ENCODE data around the gene GNAI3. TPM values are rescaled to one million over a fixed set of nuclear protein-coding genes. Genes with fewer than 3 reads are reported as not detected.

GNAI3 gene
- total and polyA plus RNA-seq, 2 experiments from 2014 or later = 8.9 to 11.5 TPM

DNA sequence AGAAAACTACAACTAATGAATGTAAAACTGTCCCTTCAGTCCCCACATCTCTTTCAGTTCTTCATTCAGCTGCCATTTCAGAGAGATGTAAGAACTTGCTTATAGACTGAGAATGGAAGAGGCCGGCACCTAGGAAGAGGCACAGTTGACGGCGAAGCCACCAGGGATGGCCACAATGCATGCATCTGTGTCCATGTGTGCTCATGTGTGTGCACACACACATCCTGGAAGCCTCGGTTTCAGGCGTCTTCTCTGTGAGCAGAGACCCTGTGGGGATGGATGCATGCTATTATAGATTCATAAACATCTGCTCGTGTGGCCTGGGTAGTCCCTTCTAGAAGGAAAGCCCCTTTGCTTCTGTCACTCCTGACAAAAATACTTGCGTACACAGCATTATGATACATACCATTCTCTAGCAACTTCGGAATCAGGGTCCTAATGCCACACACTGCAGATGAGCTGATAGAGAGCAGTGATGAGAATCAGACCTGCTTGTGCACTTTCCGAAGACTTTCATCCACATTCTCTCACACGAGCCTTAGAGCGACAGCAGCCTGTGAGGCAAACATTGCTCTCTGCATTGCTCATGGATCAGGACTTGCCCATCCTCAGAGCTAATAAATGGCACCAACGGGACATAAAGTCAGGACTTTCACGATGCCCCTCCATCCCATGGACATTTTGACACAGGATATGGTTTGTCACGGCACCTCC, 21.2 kb upstream of the GNAI3 start:
- H3K9me2 ChIP-seq (replicated peaks; ENCODE audit: insufficient read depth) = no peaks in the 10 kb centered on the region
- H3K27ac ChIP-seq = no peak overlapping the region
- no peaks in the 10 kb centered on the region for H3K79me2 ChIP-seq
- no peaks in the 10 kb centered on the region for H3K27me3 ChIP-seq
- no peaks in the 10 kb centered on the region for H4K20me1 ChIP-seq (ENCODE audit: insufficient read depth, poor library complexity, severe bottlenecking)
- H3K4me3 ChIP-seq = no peak overlapping the region
- no peak for DNase-seq (ENCODE audit: low spot score)
- H3K36me3 ChIP-seq (replicated peaks; ENCODE audit: insufficient read depth, low read depth) = no peaks in the 10 kb centered on the region
- H3K4me2 ChIP-seq = no peak overlapping the region
- TF ChIP-seq EZH2phosphoT487 (IDR thresholded peaks at IDR 0.05; ENCODE audit: low read depth, severe bottlenecking, unreplicated experiment) (no peak), EZH2 (IDR thresholded peaks at IDR 0.05; ENCODE audit: borderline replicate concordance) (no peak)
- TF ChIP-seq, protein P1, sequence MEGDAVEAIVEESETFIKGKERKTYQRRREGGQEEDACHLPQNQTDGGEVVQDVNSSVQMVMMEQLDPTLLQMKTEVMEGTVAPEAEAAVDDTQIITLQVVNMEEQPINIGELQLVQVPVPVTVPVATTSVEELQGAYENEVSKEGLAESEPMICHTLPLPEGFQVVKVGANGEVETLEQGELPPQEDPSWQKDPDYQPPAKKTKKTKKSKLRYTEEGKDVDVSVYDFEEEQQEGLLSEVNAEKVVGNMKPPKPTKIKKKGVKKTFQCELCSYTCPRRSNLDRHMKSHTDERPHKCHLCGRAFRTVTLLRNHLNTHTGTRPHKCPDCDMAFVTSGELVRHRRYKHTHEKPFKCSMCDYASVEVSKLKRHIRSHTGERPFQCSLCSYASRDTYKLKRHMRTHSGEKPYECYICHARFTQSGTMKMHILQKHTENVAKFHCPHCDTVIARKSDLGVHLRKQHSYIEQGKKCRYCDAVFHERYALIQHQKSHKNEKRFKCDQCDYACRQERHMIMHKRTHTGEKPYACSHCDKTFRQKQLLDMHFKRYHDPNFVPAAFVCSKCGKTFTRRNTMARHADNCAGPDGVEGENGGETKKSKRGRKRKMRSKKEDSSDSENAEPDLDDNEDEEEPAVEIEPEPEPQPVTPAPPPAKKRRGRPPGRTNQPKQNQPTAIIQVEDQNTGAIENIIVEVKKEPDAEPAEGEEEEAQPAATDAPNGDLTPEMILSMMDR (IDR thresholded peaks at IDR 0.05; ENCODE audit: poor library complexity) = no peak
- 79% methylated on average over 14 of the region's 14 CpGs for whole genome bisulfite sequencing (ENCODE audit: low lambda C conversion rate, missing lambda C conversion rate)
- no peaks in the 10 kb centered on the region for H3K4me1 ChIP-seq (ENCODE audit: insufficient read depth)
- H3K9me3 ChIP-seq (ENCODE audit: low read depth) = no peaks in the 10 kb centered on the region
- no peak overlapping the region for H2AFZ ChIP-seq

DNA sequence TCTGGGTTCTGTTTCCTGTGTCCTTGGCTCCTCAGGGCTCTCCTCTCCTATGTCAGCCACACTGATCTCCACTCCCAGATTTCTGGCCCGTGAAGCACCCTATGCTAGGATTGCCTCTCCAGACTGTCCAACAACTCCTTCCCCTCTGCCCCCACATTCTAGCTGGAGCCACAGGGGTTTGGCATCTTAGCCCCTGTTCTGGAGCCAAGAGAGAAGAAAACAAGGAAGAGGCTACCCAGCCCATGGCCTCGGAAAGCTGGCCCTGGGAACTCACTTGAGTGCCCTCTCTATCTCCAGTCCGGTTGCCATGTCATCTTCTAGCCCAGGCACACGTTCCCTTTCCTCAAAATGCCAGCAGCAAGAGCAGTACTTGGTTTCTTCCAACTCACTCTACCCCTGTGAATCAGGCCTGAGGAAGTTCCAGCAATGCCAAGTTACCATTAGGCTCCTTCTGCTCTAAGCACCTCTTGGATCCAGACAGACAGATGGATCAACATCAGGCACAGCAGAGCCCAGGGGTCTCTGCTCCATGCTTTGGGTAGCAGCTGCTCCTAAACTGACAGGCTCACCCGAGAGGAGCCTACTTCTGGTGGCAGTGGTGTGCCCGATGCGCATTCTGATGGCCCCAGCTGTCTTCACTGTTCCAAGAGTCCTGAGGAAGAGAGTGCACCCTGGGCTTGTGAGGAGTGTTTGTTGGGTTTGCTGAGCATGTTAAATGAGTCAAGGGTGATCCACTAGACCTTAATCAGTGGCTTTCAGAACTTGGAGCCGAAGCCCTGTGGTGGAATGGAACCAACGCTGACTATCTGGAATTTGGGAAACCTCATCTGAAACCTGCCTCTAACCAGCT, 20.3 kb upstream of the GNAI3 start:
- Histone ChIP-seq H3K27ac (no peak overlapping the region), H3K36me3 (replicated peaks; ENCODE audit: insufficient read depth, low read depth) (no peaks in the 10 kb centered on the region), H3K4me1 (ENCODE audit: insufficient read depth) (peaks cover 4% of the 10 kb centered on the region), H3K27me3 (no peaks in the 10 kb centered on the region), H2AFZ (no peak overlapping the region), H3K9me3 (ENCODE audit: low read depth) (no peaks in the 10 kb centered on the region), H3K4me3 (no peak overlapping the region), H4K20me1 (ENCODE audit: insufficient read depth, poor library complexity, severe bottlenecking) (no peaks in the 10 kb centered on the region), H3K79me2 (no peaks in the 10 kb centered on the region), H3K4me2 (no peak overlapping the region), H3K9me2 (replicated peaks; ENCODE audit: insufficient read depth) (no peaks in the 10 kb centered on the region)
- WGBS (ENCODE audit: low lambda C conversion rate, missing lambda C conversion rate) = 90% methylated on average over 9 of the region's 9 CpGs
- TF ChIP-seq EZH2phosphoT487 (IDR thresholded peaks at IDR 0.05; ENCODE audit: low read depth, severe bottlenecking, unreplicated experiment) (no peak), EZH2 (IDR thresholded peaks at IDR 0.05; ENCODE audit: borderline replicate concordance) (no peak)
- TF ChIP-seq, protein P1 (IDR thresholded peaks at IDR 0.05; ENCODE audit: poor library complexity) = no peak
- DNase-seq (ENCODE audit: low spot score) = no peak

DNA sequence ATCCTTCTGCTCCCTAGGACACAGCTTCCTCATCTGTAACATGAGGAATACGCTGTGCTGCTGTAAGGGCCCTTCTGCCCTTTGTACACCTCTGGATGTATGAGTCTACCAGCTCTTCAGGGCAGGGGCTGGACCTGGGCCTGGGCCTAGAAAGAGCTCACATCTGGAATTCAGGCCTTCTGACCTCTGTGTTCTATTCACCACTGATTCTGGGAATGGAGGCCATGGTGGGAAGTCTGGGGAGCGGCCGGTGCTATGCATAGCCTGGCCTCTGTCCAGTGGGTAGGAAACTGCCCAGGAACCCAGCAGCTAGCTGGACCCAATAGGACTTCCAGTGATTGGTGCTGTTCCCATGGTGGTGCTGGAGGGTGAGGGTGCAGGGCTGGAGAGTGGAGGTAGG, 19.7 kb upstream of the GNAI3 start:
- no peak overlapping the region for H3K4me2 ChIP-seq
- no peaks in the 10 kb centered on the region for H3K9me2 ChIP-seq (replicated peaks; ENCODE audit: insufficient read depth)
- H3K27me3 ChIP-seq = no peaks in the 10 kb centered on the region
- no peak overlapping the region for H2AFZ ChIP-seq
- H3K9me3 ChIP-seq (ENCODE audit: low read depth) = no peaks in the 10 kb centered on the region
- TF ChIP-seq EZH2 (IDR thresholded peaks at IDR 0.05; ENCODE audit: borderline replicate concordance) (no peak), EZH2phosphoT487 (IDR thresholded peaks at IDR 0.05; ENCODE audit: low read depth, severe bottlenecking, unreplicated experiment) (no peak)
- TF ChIP-seq, protein P1 (IDR thresholded peaks at IDR 0.05; ENCODE audit: poor library complexity) = no peak
- WGBS (ENCODE audit: low lambda C conversion rate, missing lambda C conversion rate) = 93% methylated on average over 3 of the region's 3 CpGs
- no peak for DNase-seq (ENCODE audit: low spot score)
- H3K79me2 ChIP-seq = no peaks in the 10 kb centered on the region
- no peaks in the 10 kb centered on the region for H3K36me3 ChIP-seq (replicated peaks; ENCODE audit: insufficient read depth, low read depth)
- H3K4me3 ChIP-seq = no peak overlapping the region
- no peaks in the 10 kb centered on the region for H4K20me1 ChIP-seq (ENCODE audit: insufficient read depth, poor library complexity, severe bottlenecking)
- H3K27ac ChIP-seq = no peak overlapping the region
- H3K4me1 ChIP-seq (ENCODE audit: insufficient read depth) = peaks cover 4% of the 10 kb centered on the region

All from hepatocyte (in vitro differentiated cells).